HG03097 (cell line): ENCODE data around the gene KIZ.
"Not testable (repeated sequence)": the region's sequence is repeated elsewhere in the genome, so short reads cannot be mapped to it uniquely, and the experiment has no call there.

Experiments
- ATAC-seq: cut with Tn5 transposase; IDR thresholded peaks from one replicate; pipeline ENCODE4 v1.9.1; 2021; ENCODE audit not compliant: unreplicated experiment, low FRiP score

The KIZ gene

GRCh38 chr20:21167261-21167660, 41.4 kb downstream of the KIZ start:
- ATAC-seq: no peak

DNA sequence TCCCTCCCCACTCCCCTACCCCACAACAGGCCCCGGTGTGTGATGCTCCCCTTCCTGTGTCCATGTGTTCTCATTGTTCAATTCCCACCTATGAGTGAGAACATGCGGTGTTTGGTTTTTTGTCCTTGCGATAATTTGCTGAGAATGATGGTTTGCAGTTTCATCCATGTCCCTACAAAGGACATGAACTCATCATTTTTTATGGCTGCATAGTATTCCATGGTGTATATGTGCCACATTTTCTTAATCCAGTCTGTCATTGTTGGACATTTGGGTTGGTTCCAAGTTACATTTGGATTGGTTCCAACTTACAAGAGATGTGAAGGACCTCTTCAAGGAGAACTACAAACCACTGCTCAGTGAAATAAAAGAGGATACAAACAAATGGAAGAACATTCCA, 42.2 kb downstream of the KIZ start:
- ATAC-seq: not testable (repeated sequence)

- no peak for ATAC-seq
Measured at GRCh38 chr20:21172626-21173025, 46.7 kb downstream of the KIZ start.

- ATAC-seq: no peak
Measured at GRCh38 chr20:21173485-21173884, 47.6 kb downstream of the KIZ start.

DNA sequence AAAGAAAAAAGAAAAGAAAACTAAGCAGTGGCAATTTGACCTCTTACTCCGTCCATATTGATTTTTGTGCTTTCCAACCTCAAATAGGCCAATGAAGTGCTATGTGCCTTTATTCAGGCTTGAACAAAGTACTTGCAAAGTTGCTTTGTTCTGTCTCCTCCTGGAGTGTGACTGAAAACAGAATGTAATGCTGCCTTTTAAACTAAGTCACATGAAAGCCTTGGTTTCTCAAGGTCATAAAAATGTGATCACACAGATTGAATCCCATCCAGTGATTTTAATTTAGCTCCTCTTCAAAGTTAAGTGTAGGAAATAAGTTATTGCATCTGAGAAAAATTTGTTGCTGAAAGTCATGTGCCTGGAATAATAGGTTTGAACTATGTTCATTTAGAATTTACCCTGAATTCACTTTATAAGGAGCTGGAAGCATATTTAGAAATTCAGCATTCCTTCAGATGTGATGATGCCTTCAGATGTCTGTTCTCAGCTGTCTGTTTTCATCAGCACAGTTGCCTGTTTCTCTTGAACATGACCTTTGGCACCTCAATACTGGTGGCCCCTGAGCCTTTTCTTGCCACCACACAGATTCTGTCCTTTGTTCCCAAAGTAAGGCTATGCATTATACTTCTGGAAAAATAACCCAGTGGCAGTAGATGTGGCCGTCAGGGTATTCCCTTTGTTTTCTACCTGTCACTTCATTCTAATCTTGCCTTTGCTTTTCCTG, 48.8 kb downstream of the KIZ start:
- ATAC-seq: no peak

DNA sequence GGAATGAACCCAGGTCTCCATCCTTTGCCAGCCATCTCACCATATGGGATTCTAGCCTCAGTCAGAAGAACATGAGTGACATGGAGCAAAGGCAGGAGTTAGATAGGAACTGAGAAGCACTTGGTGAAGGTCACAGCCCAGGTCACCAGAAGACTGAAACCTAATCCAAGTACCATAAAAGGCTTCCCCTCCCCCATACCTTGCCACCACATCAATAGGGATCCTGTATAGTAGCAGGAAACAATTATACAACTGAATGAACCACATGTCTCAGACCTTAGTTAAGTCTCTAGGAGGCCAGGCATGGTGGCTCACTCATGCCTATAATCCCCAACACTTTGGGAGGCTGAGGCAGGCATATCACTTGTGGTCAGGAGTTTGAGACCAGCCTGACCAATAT, 49.6 kb downstream of the KIZ start:
- no peak for ATAC-seq

- ATAC-seq: no peak
Measured at GRCh38 chr20:21177767-21178166, 51.9 kb downstream of the KIZ start.

GRCh38 chr20:21179757-21180156, 53.9 kb downstream of the KIZ start:
- no peak for ATAC-seq

DNA sequence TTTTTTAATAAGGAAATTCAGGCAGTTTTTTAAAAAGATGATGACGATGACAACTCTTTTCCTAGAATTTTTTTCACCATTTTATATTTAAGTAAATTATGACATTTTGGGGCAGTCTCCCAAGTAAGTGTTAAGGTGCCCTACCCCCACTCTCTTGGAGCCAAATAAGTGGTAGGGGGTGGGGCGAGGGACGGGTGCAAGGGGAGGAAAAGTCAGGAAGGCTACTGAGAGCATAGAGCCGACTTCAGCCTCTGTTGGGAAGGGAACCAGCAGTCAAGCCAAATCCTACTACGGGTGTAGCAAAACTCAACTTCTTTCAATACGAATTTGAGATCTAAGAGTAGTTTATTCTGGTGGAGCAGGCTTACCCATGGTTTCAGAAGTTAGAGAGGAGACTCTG, 54.4 kb downstream of the KIZ start:
- ATAC-seq: no peak

DNA sequence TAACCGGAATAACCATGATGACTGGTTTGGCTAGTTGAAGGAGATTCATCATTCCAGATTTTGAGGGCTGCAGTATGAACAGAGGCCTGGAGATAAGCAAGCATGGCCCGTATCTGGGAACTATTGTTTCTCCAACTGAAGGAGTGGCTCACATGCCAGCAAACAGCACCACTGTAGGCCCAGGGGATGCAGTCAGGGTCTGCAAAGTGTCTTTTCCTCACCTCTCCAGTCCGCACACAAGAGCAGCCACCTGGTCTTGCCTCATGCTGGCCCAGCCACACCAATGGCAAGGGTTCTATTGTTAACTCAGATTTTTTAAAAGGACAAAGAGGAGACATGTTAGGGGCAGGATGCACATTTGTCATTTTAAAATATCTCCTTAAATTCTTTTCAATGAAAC, 55.1 kb downstream of the KIZ start:
- ATAC-seq: no peak

GRCh38 chr20:21182832-21183563, 57.1 kb downstream of the KIZ start:
- ATAC-seq: no peak

GRCh38 chr20:21183722-21184121, 57.8 kb downstream of the KIZ start:
- ATAC-seq: no peak

- no peak for ATAC-seq
Measured at GRCh38 chr20:21184819-21185218, 58.9 kb downstream of the KIZ start.

DNA sequence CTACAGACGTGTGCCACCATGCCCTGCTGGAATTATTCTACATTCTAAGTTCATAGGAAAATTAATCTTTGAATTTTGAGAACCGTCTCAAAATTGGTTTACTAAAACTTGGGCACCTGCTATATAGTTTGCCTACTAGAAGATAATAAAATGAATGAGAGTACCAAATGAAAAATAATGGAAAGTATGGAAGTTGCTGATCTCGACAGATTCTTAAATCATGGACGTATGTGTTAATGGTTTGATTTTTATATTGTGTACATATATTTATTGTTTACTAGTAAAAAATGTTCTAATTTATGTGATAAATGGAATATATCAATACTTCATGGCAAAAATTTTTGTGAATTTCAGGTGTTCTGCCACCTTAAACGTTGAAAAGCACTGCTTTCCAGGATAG, 60.0 kb downstream of the KIZ start:
- no peak for ATAC-seq

DNA sequence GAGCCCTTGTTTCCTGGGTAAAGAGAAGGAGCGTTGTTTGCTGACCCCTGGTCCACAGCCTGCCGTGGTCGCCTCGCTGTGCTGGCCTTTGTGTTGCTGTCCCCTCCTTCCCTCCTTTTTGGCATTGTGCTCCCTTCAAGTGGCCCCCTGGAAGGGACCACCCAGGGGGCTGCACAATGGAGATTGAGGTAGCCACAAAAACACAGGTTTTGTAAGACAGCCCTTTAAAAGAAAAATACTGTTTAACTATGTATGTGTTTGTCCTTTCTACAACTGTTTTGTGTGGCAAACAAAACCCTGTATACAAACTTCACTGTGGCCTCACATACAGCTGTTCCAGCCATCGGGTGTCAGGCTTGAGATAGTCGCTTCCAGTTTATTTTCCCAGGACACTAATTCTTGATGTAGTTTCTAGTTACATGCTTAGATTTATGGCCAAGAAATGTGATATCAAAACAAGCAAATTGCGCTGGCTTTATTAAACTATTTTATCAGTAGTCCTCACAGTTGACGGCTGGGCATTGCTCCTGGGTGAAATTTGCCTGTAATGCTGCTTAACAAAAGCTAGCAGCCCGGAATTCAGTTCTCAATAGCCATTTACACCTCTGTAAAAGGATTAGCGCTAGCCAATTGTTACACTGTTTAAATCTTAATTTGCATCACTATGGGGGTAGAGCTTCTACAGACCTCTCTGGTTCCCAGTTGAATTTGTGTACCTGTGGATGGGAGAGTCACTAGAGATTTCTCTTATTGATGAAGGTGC, 64.1 kb downstream of the KIZ start:
- ATAC-seq: no peak

GRCh38 chr20:21190869-21191268, 65.0 kb downstream of the KIZ start:
- ATAC-seq: no peak

DNA sequence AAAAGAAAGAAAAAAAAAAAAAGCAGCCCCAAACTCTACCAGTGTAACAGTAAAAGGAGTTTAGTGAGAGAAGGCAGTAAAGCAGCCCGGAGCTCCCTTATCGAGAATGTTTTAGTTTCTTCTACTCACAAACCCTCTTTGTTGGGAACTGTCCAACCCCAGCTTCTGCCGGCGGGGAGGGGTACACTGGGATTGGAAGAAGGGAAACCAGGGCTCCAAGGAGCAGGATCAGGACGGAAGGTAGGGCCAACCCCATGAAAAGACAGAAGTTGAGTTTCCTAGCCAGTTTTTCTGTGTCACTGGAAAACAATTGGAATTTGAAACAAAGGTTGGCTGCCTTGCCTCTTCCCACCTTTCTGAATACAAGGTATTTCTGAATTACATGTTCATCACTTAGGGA, 66.0 kb downstream of the KIZ start:
- ATAC-seq: no peak

- ATAC-seq: no peak
Measured at GRCh38 chr20:21202259-21202658, 76.4 kb downstream of the KIZ start.

DNA sequence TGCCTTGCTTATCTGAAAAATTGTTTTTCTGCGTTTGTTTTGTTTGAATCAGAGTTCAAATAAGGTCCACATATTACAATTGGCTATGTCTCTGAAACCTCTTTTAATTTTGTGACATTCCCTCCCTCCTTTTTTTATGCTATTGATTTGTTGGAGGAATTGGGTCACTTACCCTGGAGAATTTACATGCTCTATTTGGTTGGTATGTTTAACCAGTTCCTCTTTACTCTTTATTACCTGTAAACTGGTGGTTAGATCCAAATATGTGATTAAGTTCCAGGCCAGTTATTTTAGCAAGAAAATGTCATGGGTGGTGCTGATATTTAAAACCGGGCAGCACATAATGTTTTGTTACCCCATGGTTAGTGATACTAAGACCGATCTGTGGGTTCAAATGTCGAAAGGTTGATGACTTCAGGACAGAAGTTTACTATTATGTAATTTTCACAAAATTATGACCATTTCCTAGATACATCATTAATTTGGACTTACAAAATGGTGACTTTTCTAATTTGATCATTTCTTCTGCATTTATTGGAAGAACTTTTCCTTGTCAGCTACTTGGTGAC, 77.3 kb downstream of the KIZ start:
- ATAC-seq: no peak

DNA sequence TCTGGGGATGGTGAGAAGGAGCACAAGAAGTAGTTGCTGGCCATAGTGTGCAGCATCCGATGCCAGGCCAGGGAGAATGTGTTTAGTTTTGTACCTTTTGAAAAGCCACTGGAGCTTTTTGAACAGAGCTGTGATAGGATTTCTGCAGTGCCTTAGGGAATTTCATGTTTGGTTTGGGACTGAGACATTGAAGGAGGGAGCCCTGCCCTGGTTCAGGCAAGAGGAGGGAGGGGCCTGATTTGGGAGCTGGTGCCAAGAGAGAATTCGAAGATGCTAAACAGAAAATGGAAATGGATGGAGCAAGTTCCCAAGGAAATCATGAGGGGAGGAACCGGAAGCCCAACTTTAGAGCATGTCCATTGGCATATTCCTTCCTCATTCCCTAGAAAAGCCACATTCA, 80.7 kb downstream of the KIZ start:
- ATAC-seq: no peak

DNA sequence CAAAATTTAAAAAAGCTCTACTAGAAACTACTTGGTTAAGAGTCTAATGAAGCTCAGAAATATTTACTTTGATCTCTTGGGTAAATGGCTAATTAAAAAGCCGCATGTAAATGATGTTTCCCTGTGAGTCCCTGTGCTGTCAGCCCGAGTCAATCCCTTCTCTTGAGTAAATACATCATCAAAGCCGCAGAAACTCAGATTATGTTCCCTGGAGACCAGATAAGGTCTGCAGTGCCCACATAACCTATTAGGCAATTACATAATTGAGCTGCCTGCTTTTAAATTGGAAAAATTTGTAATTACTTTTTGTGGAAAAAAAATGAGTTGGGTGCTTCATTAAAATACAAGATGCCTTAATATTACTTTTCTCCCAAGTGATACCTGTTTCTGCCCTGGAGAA, 83.1 kb downstream of the KIZ start:
- no peak for ATAC-seq
